ENCODE measurements around the gene SMYD4.
"Not testable (repeated sequence)": the region's sequence is repeated elsewhere in the genome, so short reads cannot be mapped to it uniquely, and the experiment has no call there.

Gene SMYD4

DNA sequence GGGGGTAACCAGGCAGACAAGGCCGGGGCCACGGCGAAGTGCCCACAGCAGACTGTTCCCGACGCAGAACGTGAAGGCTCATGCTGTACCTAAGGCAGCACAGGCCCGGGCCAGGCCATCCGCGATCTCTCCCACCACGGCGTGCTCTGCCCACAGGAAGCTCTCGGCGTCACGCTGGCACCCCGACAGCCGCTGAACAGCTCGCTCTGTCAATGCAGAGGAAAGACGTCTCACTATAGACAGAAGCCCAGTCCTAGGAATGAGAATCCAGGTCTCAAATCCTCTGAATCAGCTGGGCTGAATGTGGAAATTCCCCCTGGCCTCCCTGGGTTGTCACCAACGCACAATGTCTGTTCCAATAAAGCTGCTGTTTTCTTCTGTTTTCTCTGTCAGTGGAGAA lies 46.4 kb downstream of the SMYD4 start:
- DNase-seq (ENCODE audit: low read depth in 2 of 3, low spot score in 1 of 3): no peak

- no peak for DNase-seq (ENCODE audit: low read depth in 2 of 3, low spot score in 1 of 3)
Observed at GRCh38 chr17:1782171-1782567, 47.5 kb downstream of the SMYD4 start.

DNA sequence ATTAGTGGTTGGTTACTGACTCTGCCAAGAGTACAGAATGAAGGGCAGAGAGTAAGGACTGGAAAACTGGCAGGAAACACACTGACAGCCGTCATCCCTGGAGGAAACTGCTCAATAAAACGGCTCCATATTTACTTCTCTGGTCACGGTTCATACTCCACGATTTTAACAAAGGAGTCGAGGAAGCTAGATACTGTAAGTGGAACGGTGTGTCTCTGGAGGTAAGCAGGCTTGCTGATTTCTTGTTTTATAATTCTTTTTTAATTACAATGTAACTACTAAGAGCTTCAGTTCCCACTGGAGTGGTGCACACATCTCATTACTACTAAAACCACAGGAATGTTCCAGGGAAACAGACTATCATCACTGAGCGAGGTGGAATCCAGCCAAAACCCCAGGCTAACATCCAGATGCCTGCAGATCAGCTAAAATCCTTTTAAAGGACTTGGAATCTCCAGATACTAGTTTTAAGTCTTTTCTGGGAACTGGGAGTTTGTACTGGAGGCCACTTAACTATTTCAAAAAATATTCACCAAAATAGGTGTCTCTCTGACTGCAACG lies 50.1 kb downstream of the SMYD4 start:
- DNase-seq (ENCODE audit: low read depth in 2 of 3, low spot score in 1 of 3): no peak

- DNase-seq (ENCODE audit: low read depth in 2 of 3, low spot score in 1 of 3): no peak
Observed at GRCh38 chr17:1776857-1777256, 52.8 kb downstream of the SMYD4 start.

GRCh38 chr17:1776328-1776727 lies 53.4 kb downstream of the SMYD4 start:
- no peak for DNase-seq (ENCODE audit: low read depth in 2 of 3, low spot score in 1 of 3)

GRCh38 chr17:1774390-1775176 lies 55.1 kb downstream of the SMYD4 start:
- DNase-seq (ENCODE audit: low read depth in 2 of 3, low spot score in 1 of 3): no peak

DNA sequence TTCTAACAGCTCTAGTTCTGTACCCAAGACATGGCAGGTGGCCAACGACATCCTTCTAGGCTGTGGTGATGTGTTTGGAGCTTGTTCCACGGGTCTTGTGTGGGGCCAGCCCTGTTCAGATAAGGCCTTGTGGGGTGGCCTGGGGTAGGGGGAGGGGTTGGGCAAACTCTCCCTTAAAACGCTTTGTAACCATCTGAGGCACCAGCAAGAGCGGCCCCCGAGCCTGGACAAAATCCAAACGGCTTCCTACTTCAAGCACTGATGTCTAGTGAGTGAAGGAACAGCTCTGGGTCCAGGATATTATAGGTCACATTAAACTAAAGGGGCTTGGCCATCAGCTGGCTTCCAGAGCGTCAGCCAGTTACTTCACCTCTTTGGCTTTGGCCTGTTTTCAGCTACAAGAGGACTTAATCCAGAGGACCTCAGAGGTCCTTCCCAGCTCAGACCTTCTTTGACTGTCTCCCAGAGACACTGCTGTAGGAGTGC lies 56.0 kb downstream of the SMYD4 start:
- no peak for DNase-seq (ENCODE audit: low read depth in 2 of 3, low spot score in 1 of 3)

DNA sequence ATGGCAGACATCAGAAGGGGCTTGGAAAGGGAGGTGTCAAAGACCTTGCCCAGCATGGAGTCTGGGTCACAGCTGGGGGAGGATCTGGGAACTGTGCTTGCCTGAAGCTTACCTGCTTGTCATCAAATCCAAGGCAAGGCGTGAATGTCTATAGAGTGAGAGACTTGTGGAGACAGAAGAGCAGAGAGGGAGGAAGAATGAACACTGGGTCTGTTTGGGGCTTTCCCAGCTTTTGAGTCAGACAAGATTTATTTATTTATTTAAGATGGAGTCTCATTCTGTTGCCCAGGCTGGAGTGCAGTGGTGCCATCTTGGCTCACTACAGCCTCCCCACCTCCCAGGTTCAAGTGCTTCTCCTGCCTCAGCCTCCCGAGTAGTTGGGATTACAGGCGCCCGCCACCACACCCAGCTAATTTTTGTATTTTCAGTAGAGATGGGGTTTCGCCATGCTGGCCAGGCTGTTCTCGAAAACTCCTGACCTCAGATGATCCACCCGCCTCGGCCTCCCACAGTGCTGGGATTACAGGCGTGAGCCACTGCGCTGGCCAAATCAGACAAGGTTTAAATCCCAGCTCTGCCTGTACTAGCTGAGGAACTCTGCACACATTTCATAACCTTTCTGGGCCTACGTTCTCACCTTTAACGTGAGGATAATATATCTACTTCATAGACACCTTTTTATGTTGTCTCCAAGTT lies 56.6 kb downstream of the SMYD4 start:
- not testable (repeated sequence) for DNase-seq (ENCODE audit: low read depth in 2 of 3, low spot score in 1 of 3)

DNA sequence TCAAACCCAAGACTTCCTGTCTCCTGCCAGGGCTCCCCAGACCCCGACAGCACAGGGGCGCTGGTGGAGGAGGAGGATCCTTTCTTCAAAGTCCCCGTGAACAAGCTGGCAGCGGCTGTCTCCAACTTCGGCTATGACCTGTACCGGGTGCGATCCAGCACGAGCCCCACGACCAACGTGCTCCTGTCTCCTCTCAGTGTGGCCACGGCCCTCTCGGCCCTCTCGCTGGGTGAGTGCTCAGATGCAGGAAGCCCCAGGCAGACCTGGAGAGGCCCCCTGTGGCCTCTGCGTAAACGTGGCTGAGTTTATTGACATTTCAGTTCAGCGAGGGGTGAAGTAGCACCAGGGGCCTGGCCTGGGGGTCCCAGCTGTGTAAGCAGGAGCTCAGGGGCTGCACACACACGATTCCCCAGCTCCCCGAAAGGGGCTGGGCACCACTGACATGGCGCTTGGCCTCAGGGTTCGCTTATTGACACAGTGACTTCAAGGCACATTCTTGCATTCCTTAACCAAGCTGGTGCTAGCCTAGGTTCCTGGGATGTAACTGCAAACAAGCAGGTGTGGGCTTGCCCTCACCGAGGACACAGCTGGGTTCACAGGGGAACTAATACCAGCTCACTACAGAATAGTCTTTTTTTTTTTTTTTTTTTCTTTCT lies 59.8 kb downstream of the SMYD4 start:
- no peak for DNase-seq (ENCODE audit: low read depth in 2 of 3, low spot score in 1 of 3)

DNA sequence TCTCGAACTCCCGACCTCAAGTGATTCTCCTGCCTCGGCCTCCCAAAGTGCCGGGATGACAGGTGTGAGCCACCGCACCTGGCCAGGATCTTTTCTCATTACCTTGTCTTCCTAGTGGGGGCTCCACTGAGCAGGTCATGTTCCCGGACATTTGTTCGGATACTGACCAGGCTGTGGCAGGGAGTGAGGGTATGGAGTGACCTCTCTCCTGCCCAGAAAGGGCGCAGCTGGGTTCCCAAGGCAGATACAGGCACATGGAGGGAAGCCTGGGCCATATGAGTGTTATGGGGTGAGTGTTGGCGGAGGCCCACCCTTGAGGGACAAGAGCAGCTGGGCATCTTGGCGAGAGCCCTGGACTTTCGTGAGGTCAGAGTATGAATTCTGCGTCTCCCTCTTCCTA lies 62.3 kb downstream of the SMYD4 start:
- no peak for DNase-seq (ENCODE audit: low read depth in 2 of 3, low spot score in 1 of 3)

- no peak for DNase-seq (ENCODE audit: low read depth in 2 of 3, low spot score in 1 of 3)
Observed at GRCh38 chr17:1766382-1767135, 63.1 kb downstream of the SMYD4 start.

- DNase-seq (ENCODE audit: low read depth in 2 of 3, low spot score in 1 of 3): no peak
Observed at GRCh38 chr17:1765576-1765975, 64.1 kb downstream of the SMYD4 start.

GRCh38 chr17:1764705-1765104 lies 65.0 kb downstream of the SMYD4 start:
- not testable (repeated sequence) for DNase-seq (ENCODE audit: low read depth in 2 of 3, low spot score in 1 of 3)

- DNase-seq (ENCODE audit: low read depth in 2 of 3, low spot score in 1 of 3): peak; percentile 9 to 40 (median 16)
Observed at GRCh38 chr17:1764284-1764683, 65.4 kb downstream of the SMYD4 start.

- no peak for DNase-seq (ENCODE audit: low read depth in 2 of 3, low spot score in 1 of 3)
Observed at GRCh38 chr17:1762901-1763898, 66.5 kb downstream of the SMYD4 start.

DNA sequence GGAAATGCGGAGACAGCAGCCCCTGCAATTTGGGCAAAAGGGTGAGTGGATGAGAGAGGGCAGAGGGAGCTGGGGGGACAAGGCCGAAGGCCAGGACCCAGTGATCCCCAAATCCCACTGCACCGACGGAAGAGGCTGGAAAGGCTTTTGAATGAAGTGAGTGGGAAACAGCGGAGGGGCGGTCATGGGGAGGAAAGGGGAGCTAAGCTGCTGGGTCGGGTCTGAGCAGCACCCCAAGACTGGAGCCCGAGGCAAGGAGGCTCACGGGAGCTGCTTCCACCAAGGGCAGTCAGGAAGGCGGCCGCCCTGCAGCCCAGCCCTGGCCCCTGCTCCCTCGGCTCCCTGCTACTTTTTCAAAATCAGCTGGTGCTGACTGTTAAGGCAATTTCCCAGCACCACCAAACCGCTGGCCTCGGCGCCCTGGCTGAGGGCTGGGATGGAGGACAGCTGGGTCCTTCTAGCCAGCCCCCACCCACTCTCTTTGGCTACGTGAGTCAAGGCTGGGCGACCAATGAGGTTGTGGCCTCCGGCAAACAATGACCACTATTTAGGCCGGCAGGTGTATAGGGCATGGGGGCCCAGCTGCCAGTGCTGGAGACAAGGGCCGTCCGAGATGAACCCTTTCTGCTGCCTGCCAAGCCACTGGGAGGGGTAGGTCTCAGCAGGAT lies 67.3 kb downstream of the SMYD4 start:
- DNase-seq (ENCODE audit: low read depth in 2 of 3, low spot score in 1 of 3): no peak

DNA sequence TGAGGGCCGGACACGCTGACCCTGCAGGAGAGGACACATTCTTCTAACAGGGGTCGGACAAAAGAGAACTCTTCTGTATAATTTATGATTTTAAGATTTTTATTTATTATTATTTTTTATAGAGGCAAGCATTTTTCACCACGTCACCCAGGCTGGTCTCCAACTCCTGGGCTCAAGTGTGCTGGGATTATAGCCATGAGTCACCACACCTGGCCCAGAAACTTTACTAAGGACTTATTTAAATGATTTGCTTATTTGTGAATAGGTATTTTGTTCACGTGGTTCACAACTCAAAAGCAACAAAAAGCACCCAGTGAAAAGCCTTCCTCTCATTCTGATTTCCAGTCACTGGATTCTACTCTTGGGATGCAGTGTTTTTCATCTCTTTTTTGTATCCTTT lies 70.2 kb downstream of the SMYD4 start:
- no peak for DNase-seq (ENCODE audit: low read depth in 2 of 3, low spot score in 1 of 3)

GRCh38 chr17:1758807-1759206 lies 70.9 kb downstream of the SMYD4 start:
- DNase-seq (ENCODE audit: low read depth in 2 of 3, low spot score in 1 of 3): no peak

DNA sequence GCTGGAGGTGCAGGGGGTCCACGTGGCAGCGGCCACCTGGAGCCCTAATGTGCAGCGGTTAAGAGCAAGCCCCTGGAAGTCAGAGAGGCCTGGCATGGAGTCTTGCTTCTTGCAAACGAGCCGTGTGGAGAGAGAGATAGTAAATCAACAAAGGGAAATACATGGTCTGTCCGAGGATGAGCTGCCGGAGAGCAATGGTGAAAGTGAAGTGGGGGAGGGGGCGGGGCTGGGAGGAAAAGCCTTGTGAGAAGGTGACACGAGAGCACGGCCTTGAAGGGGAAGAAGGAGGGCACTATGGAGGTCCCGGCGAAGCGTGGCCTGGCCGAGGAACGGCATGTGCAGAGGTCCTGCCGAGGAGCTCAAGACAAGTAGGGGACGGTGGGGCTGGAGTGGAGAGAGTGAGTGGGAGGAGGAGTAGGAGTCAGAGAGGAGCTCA lies 73.9 kb downstream of the SMYD4 start:
- DNase-seq (ENCODE audit: low read depth in 2 of 3, low spot score in 1 of 3): no peak

Data from stimulated activated CD4-positive, alpha-beta T cell treated with anti-CD3 and anti-CD28 coated beads, Interleukin-12 subunit alpha, Interleukin-12 subunit beta, amount 100 ng/mL, for 48 hours (primary cell).